ENCODE data around the gene STK4.

The STK4 gene

DNA sequence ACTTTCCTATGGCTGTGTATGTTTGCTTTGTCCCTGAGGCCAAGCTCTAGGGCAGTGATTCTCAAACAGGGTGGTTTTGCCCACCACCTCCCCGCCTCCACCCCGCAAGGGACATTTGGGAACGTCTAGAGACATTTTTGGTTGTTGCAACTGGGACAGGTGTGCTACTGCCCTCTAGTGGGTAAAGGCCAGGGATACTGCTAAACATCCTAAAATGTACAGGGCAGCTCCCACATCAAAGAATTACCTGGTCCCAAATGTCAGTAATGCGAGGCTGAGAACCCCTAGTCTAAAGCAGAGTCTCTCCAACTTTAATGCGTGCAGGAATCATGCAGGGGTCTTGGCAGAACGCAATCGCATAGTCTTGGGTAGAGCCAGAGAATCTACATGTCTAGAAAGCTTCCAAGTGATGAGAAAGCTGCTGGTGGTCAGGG, 129.5 kb downstream of the STK4 start:
- TF ChIP-seq PAX5 (IDR thresholded peaks at IDR 0.05; ENCODE audit: insufficient read depth, low read length, severe bottlenecking), result no peak
- no peak for TF ChIP-seq POLR2A (IDR thresholded peaks at IDR 0.05; ENCODE audit: low read depth, low read length)
- TF ChIP-seq SPI1 (IDR thresholded peaks at IDR 0.05; ENCODE audit: low read depth, low read length), result no peak
- no peak for TF ChIP-seq POU2F2 (IDR thresholded peaks at IDR 0.05; ENCODE audit: low read depth, low read length)
- no peak for DNase-seq (ENCODE audit: insufficient read length, low spot score)
- FAIRE-seq, result peak; percentile 85

DNA sequence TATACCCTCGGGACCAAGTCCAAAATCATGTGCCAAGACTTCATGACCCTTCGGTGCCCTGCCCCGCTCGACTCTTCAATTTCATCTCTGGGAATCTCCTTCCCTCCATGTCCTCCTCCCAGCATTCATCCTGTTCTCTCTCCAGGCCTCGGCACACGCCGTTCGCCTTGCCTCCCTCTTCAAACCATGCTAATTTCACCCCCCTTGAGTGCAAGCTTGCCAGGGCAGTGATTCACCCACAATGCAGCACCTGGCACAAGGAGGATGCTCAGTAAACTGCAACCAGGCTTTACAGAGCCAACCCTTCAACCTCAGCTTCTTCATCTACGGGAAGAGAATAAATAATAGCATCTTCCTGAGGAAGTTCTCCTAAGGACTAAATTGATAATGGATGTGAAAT, 130.5 kb downstream of the STK4 start:
- no peak for FAIRE-seq
- DNase-seq (ENCODE audit: insufficient read length, low spot score), result no peak
- TF ChIP-seq POLR2A (IDR thresholded peaks at IDR 0.05; ENCODE audit: low read depth, low read length) (no peak), TAF1 (IDR thresholded peaks at IDR 0.05; ENCODE audit: low read depth, low read length) (no peak), PAX5 (IDR thresholded peaks at IDR 0.05; ENCODE audit: insufficient read depth, low read length, severe bottlenecking) (no peak), SPI1 (IDR thresholded peaks at IDR 0.05; ENCODE audit: low read depth, low read length) (no peak), POLR2AphosphoS5 (IDR thresholded peaks at IDR 0.05; ENCODE audit: low read depth, low read length) (no peak), POU2F2 (IDR thresholded peaks at IDR 0.05; ENCODE audit: low read depth, low read length) (no peak)

DNA sequence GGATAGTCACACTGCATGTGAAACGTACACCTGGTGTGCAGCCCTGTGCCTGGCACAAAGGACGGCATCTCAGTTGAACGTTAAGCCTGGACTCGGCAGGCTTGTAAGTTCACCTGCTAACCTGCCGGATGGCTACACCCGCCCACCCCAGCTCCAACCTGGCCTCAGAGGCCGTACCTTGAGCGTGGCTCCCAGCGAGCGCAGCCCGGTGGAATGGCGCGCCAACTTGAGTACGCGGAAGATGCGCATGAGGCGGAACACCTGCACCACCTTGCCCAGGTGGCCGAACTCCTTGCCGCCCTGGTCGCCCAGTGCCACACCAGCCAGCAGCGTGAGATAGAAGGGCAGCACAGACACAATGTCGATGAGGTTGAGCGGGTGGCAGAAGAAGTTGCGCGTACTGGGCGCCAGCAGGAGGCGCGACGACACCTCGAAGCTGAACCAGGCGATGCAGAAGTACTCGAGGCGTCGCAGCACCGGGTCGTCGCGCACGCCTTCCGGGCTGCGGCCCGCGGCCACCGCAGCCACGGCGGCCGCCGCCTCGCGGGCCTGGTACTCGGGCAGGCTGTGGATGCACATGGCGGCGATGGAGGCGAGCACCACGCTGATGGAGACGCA, 131.3 kb downstream of the STK4 start:
- peak; percentile 51 for FAIRE-seq
- DNase-seq (ENCODE audit: insufficient read length, low spot score), result peak; percentile 53
- TF ChIP-seq POU2F2 (IDR thresholded peaks at IDR 0.05; ENCODE audit: low read depth, low read length), result no peak
- no peak for TF ChIP-seq POLR2AphosphoS5 (IDR thresholded peaks at IDR 0.05; ENCODE audit: low read depth, low read length)
- no peak for TF ChIP-seq TAF1 (IDR thresholded peaks at IDR 0.05; ENCODE audit: low read depth, low read length)
- no peak for TF ChIP-seq PAX5 (IDR thresholded peaks at IDR 0.05; ENCODE audit: insufficient read depth, low read length, severe bottlenecking)
- TF ChIP-seq SPI1 (IDR thresholded peaks at IDR 0.05; ENCODE audit: low read depth, low read length), result no peak
- no peak for TF ChIP-seq POLR2A (IDR thresholded peaks at IDR 0.05; ENCODE audit: low read depth, low read length)

DNA sequence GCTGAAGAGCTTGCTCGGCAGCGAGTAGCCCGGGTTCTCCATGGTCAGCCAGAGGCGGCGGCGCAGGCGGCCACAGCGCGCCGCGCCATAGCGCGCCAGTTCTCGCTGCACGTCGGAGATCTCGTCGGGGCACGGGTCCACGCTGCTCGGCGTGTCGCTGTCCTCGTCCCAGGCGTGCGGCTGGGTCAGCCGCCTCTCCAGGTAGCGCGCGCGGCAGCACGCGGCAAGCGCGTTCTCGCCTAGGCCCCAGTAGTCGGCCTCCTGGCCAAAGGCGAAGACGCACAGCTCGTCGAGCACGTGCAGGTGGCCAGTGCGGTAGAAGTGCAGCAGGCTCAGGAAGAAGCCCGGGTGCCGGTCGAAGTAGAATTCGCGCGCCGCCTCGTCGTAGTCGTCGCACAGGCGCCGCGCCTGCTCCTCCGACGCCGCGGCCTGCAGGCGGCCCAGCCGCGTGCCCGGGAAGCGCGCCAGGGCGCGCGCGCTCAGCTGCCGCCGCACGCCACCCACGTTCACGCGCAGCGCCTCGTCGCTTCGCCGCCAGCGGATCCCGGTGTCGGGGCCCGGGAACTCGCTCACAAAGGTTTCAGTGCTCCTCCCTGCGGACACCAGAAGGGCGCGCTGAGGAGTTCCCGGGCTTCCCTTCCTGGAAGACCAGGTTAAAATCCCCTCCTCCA, 131.9 kb downstream of the STK4 start:
- FAIRE-seq (no peak), DNase-seq (ENCODE audit: insufficient read length, low spot score) (no peak)
- no peak for TF ChIP-seq POLR2AphosphoS5 (IDR thresholded peaks at IDR 0.05; ENCODE audit: low read depth, low read length)
- no peak for TF ChIP-seq POLR2A (IDR thresholded peaks at IDR 0.05; ENCODE audit: low read depth, low read length)
- no peak for TF ChIP-seq PAX5 (IDR thresholded peaks at IDR 0.05; ENCODE audit: insufficient read depth, low read length, severe bottlenecking)
- TF ChIP-seq SPI1 (IDR thresholded peaks at IDR 0.05; ENCODE audit: low read depth, low read length), result no peak
- TF ChIP-seq POU2F2 (IDR thresholded peaks at IDR 0.05; ENCODE audit: low read depth, low read length), result no peak
- no peak for TF ChIP-seq TAF1 (IDR thresholded peaks at IDR 0.05; ENCODE audit: low read depth, low read length)

DNA sequence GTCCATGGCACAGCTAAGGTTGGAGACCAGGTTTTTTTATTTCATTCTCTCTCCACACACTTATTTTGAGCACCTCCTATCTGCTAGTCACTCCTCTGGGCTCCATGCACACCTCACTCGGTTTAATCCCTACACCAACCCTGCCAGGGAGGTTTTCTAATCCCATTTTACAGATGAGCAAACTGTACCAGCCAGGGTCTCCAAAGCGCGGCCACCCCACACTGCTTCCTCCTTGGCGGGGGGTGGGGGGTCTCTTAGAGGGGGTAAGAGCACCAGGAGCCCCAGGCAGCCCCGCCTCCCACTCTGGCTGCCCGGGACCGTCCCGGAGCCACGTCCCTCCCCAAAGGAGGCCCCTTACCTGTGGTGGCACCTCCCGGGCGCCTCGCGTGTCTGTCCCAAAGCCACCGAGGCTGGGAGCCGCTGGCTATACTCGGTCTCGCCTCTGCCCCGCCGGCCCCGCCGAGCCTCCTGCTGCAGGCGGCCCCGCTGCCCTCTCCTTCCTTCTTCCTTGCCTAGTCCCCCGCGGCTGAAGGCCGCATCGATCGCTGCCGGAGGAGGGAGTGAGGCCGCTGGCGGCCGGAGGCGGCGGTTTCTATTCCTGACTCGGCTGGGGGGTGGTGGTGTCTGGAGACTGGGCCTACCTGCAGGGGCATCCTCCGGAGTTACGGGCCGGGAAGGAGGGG, 134.4 kb downstream of the STK4 start, which contains the start of gene KCNS1:
TSS of gene KCNS1 (minus strand) at position 565 of the 683 bp plus-strand sequence. CDS start 1,891 bp downstream, outside the sequence.
- no peak for TF ChIP-seq SPI1 (IDR thresholded peaks at IDR 0.05; ENCODE audit: low read depth, low read length)
- TF ChIP-seq POLR2AphosphoS5 (IDR thresholded peaks at IDR 0.05; ENCODE audit: low read depth, low read length), result no peak
- TF ChIP-seq PAX5 (IDR thresholded peaks at IDR 0.05; ENCODE audit: insufficient read depth, low read length, severe bottlenecking), result no peak
- TF ChIP-seq POU2F2 (IDR thresholded peaks at IDR 0.05; ENCODE audit: low read depth, low read length), result no peak
- TF ChIP-seq POLR2A (IDR thresholded peaks at IDR 0.05; ENCODE audit: low read depth, low read length), result no peak
- no peak for TF ChIP-seq TAF1 (IDR thresholded peaks at IDR 0.05; ENCODE audit: low read depth, low read length)
- FAIRE-seq (no peak), DNase-seq (ENCODE audit: insufficient read length, low spot score) (no peak)

DNA sequence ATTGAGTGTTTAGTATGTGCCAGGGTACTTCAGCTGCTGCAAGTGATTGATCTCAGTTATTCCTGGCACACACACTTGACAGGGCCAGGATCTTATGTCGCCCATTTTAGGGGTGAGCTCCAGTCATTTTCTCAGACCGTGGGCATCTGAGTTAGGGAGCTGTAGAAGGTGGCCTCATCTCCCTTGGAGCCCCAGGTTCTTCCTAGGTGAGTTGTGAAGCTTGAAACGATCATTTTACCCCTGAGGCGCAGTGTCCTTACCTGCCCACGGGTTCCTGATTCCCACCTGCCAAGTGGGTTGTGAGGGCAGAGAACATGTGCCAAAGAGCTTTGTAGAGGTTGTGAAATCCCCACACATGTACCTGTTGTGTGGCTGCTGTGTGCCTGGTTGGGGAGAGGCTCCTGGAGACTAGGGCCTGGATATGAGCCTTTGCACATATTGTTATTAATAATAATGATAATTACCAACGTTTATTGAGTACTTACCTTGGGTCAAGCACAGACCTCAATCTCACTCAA, 135.1 kb downstream of the STK4 start:
- TF ChIP-seq POU2F2 (IDR thresholded peaks at IDR 0.05; ENCODE audit: low read depth, low read length), result no peak
- TF ChIP-seq PAX5 (IDR thresholded peaks at IDR 0.05; ENCODE audit: insufficient read depth, low read length, severe bottlenecking), result no peak
- TF ChIP-seq POLR2AphosphoS5 (IDR thresholded peaks at IDR 0.05; ENCODE audit: low read depth, low read length), result no peak
- no peak for DNase-seq (ENCODE audit: insufficient read length, low spot score)
- no peak for FAIRE-seq

DNA sequence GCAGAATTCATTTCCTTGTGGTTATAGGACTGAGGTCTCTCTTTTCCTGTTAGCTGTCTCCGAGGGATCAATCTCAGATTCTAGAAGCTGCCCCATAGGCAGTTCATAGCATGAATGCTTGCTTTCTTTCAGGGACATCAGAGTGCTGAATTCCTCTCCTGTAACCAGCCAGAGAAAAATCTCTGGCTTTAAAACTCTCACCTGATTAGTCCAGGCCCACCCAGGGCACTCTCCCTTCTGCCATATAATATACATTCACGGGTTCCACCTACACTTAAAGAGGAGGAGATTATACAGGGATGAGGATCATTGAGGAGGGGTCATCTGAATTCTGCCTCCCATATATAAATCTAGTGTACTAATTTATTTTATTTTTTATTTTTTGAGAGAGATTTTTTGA, 136.8 kb downstream of the STK4 start:
- DNase-seq (ENCODE audit: insufficient read length, low spot score) (no peak), FAIRE-seq (no peak)
- TF ChIP-seq TAF1 (IDR thresholded peaks at IDR 0.05; ENCODE audit: low read depth, low read length) (no peak), PAX5 (IDR thresholded peaks at IDR 0.05; ENCODE audit: insufficient read depth, low read length, severe bottlenecking) (no peak), SPI1 (IDR thresholded peaks at IDR 0.05; ENCODE audit: low read depth, low read length) (no peak), POU2F2 (IDR thresholded peaks at IDR 0.05; ENCODE audit: low read depth, low read length) (no peak), POLR2A (IDR thresholded peaks at IDR 0.05; ENCODE audit: low read depth, low read length) (no peak), POLR2AphosphoS5 (IDR thresholded peaks at IDR 0.05; ENCODE audit: low read depth, low read length) (no peak)

DNA sequence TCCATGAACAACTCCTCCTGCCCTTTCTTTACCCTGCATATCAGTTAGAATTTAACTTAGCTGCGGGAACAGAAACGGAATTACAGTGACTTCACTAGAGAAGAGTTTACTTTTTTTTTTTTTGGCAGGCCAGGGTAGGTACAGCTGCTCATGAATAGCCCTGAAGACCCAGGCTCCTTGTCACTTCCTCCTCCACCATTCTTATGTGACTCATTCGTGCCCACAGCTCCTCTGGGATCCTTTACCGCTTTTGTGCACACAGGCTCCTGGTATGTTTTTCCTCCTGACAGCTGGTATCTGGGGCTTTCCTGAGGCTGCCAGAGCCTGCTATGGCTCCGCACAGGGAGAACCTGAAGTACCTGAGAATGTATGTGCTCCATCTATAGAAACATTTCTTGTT, 138.5 kb downstream of the STK4 start:
- no peak for DNase-seq (ENCODE audit: insufficient read length, low spot score)
- TF ChIP-seq PAX5 (IDR thresholded peaks at IDR 0.05; ENCODE audit: insufficient read depth, low read length, severe bottlenecking) (no peak), TAF1 (IDR thresholded peaks at IDR 0.05; ENCODE audit: low read depth, low read length) (no peak), POLR2A (IDR thresholded peaks at IDR 0.05; ENCODE audit: low read depth, low read length) (no peak), POU2F2 (IDR thresholded peaks at IDR 0.05; ENCODE audit: low read depth, low read length) (no peak), POLR2AphosphoS5 (IDR thresholded peaks at IDR 0.05; ENCODE audit: low read depth, low read length) (no peak), SPI1 (IDR thresholded peaks at IDR 0.05; ENCODE audit: low read depth, low read length) (no peak)
- no peak for FAIRE-seq

DNA sequence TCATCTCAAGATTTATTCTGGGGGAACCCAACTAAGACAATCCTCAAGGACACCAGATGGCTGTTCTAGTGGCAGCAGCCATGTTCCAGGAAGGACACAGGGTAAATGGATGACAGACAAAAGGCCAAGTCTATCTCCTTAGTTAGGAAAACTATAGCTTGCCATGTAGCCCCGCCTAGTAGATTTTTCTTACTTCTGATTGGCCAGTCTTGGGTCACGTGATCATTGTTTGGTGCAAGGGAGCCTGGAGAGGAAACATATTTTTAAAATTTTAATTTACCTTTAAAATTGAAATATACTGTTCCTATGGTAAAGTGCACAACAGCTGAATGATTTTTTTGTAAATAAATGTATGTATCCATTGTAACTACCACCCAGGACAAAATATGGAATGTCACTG, 139.0 kb downstream of the STK4 start:
- DNase-seq (ENCODE audit: insufficient read length, low spot score) (no peak), FAIRE-seq (no peak)
- TF ChIP-seq PAX5 (IDR thresholded peaks at IDR 0.05; ENCODE audit: insufficient read depth, low read length, severe bottlenecking) (no peak), POLR2AphosphoS5 (IDR thresholded peaks at IDR 0.05; ENCODE audit: low read depth, low read length) (no peak), TAF1 (IDR thresholded peaks at IDR 0.05; ENCODE audit: low read depth, low read length) (no peak), POLR2A (IDR thresholded peaks at IDR 0.05; ENCODE audit: low read depth, low read length) (no peak), SPI1 (IDR thresholded peaks at IDR 0.05; ENCODE audit: low read depth, low read length) (no peak), POU2F2 (IDR thresholded peaks at IDR 0.05; ENCODE audit: low read depth, low read length) (no peak)
